Left kidney (tissue), 8 donors: ENCODE results near the gene ZNF148. TPM values are rescaled to one million over a fixed set of nuclear protein-coding genes. Genes with fewer than 3 reads are reported as not detected.
"Not testable (repeated sequence)": the region's sequence is repeated elsewhere in the genome, so short reads cannot be mapped to it uniquely, and the experiment has no call there.

Experiments used
- DNase-seq: peaks from one replicate; pipeline ENCODE4 v3.0.0-alpha.2; 2013
- long read RNA-seq, 8 donors: transcript quantifications; one replicate each; lab custom pipeline, GENCODE V29; 2026
- polyA plus RNA-seq: library from polyadenylated mRNA; unstranded; fragments of 120-200 nt; gene quantifications from one replicate; pipeline ENCODE4 v1.2.1, GENCODE V29; 2013; ENCODE audit not compliant: insufficient read length

Gene ZNF148, protein sequence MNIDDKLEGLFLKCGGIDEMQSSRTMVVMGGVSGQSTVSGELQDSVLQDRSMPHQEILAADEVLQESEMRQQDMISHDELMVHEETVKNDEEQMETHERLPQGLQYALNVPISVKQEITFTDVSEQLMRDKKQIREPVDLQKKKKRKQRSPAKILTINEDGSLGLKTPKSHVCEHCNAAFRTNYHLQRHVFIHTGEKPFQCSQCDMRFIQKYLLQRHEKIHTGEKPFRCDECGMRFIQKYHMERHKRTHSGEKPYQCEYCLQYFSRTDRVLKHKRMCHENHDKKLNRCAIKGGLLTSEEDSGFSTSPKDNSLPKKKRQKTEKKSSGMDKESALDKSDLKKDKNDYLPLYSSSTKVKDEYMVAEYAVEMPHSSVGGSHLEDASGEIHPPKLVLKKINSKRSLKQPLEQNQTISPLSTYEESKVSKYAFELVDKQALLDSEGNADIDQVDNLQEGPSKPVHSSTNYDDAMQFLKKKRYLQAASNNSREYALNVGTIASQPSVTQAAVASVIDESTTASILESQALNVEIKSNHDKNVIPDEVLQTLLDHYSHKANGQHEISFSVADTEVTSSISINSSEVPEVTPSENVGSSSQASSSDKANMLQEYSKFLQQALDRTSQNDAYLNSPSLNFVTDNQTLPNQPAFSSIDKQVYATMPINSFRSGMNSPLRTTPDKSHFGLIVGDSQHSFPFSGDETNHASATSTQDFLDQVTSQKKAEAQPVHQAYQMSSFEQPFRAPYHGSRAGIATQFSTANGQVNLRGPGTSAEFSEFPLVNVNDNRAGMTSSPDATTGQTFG
- polyA plus RNA-seq: 51.8 TPM
- long read RNA-seq, donor 1, full-length matches to known transcripts: 10 of 10 reads
- long read RNA-seq, donor 1, partial matches to known transcripts: 0 of 10 reads
- long read RNA-seq, donor 1, other reads (novel, unspliced or antisense): 0 of 10 reads
- long read RNA-seq, donor 2, full-length matches to known transcripts: 4 of 4 reads
- long read RNA-seq, donor 2, partial matches to known transcripts: 0 of 4 reads
- long read RNA-seq, donor 2, other reads (novel, unspliced or antisense): 0 of 4 reads
- long read RNA-seq, donor 3, full-length matches to known transcripts: 3 of 3 reads
- long read RNA-seq, donor 3, partial matches to known transcripts: 0 of 3 reads
- long read RNA-seq, donor 3, other reads (novel, unspliced or antisense): 0 of 3 reads
- long read RNA-seq, donor 4: 0 reads
- long read RNA-seq, donor 5, full-length matches to known transcripts: 5 of 5 reads
- long read RNA-seq, donor 5, partial matches to known transcripts: 0 of 5 reads
- long read RNA-seq, donor 5, other reads (novel, unspliced or antisense): 0 of 5 reads
- long read RNA-seq, donor 6, full-length matches to known transcripts: 4 of 4 reads
- long read RNA-seq, donor 6, partial matches to known transcripts: 0 of 4 reads
- long read RNA-seq, donor 6, other reads (novel, unspliced or antisense): 0 of 4 reads
- long read RNA-seq, donor 7, full-length matches to known transcripts: 8 of 8 reads
- long read RNA-seq, donor 7, partial matches to known transcripts: 0 of 8 reads
- long read RNA-seq, donor 7, other reads (novel, unspliced or antisense): 0 of 8 reads
- long read RNA-seq, donor 8, full-length matches to known transcripts: 3 of 3 reads
- long read RNA-seq, donor 8, partial matches to known transcripts: 0 of 3 reads
- long read RNA-seq, donor 8, other reads (novel, unspliced or antisense): 0 of 3 reads

GRCh38 chr3:125374996-125375941 is at the start of gene ZNF148:
ZNF148 (minus strand) TSS chr3:125375325; CDS start chr3:125313640, 61,685 bp downstream.
- DNase-seq: peak; percentile 89

DNA sequence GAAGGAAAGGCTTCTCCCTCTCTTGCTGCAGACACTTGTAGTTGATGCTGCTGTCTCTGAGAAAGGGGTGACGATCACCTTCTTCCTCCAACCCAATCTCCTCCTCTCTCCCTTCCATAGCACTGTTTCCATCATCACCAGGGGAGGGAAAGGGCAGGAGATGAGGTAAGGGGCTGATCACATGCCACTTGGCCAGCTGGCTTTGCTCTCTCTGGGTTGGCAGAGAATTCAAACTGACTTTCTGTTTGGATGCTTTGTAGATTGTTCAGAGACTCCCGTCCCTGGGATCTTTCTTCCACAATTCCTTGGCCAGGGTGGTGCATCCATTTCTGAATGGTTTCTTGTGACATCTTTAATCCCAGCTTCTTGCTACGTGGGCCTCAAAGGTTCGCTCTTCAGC is 43.2 kb upstream of the ZNF148 start:
- no peak for DNase-seq

DNA sequence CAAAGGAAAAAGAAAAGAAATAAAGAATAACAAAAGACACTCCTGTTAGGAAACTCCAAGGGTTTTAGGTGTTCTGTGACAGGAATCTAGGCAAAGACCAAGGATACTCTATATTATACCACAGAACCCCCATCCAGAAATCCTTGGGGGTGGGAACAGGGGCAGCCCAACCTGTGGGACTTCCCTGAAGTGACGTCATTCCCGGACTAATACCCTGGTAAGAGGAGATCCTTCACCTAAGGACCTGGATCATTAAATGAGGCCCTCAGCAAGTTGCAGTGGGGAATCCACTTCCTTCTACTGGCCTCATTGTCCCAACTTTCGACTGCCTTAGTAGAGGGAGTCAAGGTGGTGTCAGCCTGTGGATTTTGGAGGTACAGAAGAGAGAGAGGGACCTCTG is 41.1 kb upstream of the ZNF148 start:
- no peak for DNase-seq

GRCh38 chr3:125414669-125415068 is 39.5 kb upstream of the ZNF148 start:
- DNase-seq: no peak

DNA sequence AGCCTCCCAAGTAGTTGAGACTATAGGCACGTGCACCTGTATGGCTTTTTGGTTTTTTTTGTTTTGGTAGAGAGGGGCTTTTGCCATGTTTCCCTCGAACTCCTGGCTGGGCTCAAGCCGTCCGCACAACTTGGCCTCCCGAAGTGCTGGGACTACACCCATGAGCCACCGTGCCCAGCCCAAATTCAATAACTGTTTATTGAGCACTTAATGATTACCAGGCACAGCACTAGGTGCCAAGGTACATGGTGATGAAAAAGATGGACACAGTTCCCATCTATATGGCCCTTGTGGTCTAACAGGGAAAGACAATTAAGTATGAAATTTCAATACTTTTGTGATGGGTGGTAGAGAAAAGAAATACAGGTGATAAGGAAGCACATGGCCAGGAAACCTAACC is 35.8 kb upstream of the ZNF148 start:
- no peak for DNase-seq

GRCh38 chr3:125406070-125406469 is 30.9 kb upstream of the ZNF148 start:
- DNase-seq: peak; percentile 11

DNA sequence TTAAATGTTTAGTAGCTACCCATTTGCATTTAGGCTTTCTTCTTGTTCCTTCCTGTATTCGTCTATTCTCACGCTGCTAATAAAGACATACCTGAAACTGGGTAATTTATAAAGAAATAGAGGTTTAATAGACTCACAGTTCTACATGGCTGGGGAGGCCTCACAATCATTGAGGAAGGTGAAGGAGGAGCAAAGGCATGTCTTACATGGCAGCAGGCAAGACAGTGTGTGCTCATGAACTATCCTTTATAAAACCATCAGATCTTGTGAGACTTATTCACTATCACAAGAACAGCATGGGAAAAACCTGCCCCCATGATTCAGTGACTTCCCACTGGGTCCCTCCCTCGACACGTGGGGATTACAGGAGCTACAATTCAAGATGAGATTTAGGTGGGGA is 30.4 kb upstream of the ZNF148 start:
- DNase-seq: not testable (repeated sequence)

DNA sequence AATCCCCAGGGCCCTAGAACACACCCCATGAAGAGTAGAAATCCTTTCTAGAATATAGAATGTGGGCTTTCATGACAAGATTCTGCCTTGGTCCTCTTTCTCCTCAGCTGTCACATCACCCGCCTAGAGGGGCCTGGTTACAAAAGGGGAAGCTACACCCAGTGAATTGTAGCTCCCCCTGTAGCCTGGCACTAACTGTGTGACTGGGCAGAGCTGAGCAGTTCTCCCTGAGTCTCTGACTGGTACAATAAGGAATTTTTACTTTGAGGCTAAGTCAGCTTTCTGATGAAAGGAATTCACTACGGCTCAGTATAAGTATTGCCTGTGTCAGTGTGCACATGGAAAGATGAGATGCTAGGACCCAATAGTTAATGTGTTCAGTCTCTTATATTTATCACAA is 28.7 kb upstream of the ZNF148 start:
- DNase-seq: no peak

- DNase-seq: no peak
Measured at GRCh38 chr3:125402639-125403038, 27.5 kb upstream of the ZNF148 start.

DNA sequence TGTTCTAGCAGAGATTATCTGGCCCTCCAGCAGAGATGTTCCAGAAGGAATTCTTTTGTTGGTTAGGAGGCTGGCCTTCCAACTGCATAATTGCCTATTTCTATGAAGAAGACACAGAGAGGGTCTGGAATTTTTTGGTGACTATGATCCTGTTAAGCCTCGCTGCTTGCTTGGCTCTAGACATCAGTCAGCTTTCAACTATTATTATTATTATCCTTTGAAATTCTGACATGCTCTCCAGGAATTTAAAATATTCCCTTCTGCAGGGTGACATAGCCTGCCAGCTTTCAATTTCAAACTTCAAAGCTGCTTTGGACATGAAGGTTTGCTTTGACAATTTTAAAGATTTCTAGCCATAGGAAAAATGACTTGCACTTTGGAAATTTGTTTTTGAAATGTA is 26.3 kb upstream of the ZNF148 start:
- no peak for DNase-seq

DNA sequence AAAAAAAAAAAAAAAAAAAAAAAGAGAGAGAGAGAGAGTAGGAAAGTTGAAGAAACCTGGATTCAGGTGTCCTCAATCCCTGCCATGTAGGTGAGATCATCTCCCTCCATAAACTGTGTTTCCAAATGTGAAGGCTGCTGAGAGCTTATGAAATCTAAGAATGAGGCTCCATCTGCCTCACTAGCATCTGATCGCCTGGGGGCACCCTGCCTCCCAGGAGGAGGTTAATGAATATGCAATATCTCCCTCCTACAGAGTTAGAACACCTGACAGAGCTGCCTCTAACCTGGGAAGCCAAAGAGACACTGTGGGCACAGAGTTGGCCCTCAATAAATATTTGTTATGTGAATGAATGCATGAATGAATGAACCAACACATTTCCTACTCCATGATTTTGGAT is 23.8 kb upstream of the ZNF148 start:
- DNase-seq: no peak

DNA sequence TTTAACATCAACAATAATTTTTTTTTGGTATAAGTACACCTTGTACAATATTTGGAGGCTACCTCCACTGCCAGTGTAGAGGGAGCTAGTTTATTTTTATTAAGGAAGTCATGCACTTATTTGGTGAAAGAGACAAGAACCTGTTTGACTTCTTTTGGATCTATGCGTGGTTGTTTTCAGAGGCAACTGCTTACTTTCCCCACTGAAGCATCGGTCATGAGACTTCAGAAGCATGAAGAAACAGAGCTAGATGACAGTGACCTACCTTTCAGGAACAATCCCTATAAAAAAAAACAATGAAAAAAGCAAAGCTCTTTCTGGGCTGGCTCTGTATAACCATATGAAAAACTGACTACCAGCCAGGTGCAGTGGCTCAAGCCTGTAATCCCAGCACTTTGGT is 20.0 kb upstream of the ZNF148 start:
- no peak for DNase-seq

DNA sequence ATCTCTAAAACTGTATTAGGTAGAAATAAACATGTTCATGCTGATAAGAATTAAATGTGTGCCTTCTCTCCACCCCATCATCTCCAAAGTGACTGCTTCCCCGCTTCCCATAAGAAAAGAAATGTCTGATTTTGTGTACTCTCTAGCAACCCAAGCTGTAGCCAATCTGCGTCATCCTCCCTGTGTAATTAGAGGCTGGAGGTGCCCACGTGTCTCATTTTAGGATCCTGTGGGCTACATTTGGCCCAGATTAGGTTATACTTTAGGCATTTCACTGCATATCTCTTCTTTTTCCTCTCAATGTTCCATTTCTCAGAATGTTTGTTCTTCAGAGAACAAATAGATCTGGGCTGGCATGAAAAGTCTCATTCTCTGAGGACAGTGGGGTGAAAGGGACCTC is 19.3 kb upstream of the ZNF148 start:
- no peak for DNase-seq

GRCh38 chr3:125389282-125389681 is 14.2 kb upstream of the ZNF148 start:
- DNase-seq: no peak

DNA sequence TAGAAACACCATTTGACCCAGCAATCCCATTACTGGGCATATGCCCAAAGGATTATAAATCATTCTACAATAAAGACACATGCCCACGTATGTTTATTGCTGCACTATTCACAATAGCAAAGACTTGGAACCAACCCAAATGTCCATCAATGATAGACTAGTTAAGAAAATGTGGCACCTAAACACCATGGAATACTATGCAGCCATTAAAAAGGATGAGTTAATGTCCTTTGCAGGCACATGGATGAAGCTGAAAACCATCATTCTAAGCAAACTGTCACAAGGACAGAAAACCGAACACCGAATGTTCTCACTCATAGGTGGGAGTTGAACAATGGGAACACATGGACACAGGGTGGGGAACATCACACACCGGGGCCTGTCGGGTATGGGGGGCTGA is 13.2 kb upstream of the ZNF148 start:
- DNase-seq: not testable (repeated sequence)

DNA sequence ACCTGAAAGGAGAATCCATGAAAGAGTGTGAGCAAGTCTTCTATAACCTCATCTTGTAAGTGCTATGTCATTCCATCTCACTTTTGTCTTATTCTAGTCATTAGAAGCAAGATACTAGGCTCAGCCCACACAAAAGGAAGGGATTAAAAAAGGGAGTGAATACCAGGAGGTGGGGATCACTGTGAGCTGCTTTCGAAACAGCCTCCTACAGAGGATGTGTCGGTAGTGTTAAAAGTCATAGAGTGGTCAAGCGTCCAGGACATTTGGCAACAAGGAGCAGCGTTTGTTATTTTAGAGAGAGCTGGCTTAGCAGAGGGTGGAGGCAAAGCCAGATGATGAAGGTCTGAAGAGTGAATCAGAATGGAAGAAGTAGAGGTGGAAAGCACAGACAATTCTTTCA is 11.7 kb upstream of the ZNF148 start:
- no peak for DNase-seq

DNA sequence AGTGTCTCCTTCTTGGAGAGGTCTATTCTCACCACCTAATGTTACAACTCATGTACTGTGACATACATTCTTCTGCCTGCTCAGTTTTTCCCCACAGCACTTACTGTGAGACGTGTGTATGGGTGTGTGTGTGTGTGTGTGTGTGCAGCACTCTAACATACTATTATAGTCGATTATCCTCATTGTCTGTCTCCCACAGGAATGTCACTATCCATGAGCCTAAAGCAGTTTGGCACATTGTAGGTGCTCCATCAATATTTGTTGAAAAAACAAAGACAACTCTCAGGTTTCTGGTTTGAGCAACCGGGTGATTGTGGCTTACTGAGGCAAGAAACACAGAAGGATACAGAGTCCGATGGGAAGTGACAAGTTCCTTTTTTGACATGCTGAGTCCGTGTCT is 8.6 kb upstream of the ZNF148 start:
- DNase-seq: no peak

DNA sequence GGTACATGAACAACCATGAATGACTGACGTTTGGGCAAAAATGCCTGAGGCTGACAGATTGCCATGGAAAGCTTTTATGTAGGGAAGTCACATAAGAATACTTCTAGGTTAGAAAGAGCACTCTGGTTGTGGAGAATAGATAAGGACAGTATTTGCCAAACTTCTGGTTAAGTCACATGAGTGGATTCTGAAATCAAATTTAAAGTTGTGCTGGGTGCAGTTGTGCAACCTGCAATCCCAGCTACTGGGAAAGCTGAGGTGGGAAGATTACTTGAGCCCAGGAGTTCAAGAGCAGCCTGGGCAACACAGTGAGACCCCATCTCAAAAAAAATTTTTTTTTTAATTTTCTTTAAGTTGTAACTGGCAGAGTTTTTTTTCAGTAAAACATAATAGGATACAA is 7.2 kb upstream of the ZNF148 start:
- DNase-seq: no peak

DNA sequence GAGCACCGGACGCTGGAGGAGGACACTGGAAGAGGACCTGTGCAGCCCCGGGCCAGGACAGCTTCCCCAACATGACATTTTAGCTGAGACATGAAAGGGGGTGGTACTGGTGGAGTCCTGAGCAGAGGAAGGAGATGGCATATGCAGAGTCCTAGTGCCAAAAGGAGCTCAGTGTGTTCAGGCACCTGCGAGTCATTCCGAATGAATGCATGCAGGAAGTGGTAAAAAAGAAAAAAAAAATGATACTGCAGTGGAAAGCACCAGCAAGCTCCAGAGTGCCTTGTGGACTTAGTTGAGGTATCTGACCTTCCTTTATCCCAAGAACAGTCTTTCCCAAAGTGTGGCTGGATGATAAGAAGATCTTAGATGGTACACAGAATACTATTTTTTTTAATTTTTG is 6.6 kb upstream of the ZNF148 start:
- DNase-seq: no peak

DNA sequence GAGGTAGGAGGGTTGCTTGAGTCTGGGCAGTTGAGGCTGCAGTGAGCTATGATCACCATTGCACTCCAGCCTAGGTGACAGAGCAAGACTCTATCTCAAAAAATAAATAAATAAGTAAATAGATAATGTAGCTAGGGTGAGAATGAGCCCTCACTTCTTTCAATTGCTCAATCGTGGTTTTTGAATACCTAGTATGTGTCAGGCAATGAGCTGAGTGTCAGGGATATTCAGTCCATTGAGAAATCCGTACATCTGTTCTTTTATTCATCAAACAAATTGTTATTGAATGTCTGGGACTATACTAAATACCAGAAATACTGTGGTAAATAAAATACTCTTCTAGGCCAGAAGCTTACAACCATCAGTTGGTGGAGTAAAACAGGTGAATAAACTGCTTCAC is 6.2 kb upstream of the ZNF148 start:
- DNase-seq: no peak
